SK-N-SH treated with all-trans-retinoic acid at 6 μM for 48 hours (cell line): ENCODE results near the gene CREB3L2.

ENCODE experiments used
- ATAC-seq: fragments of 200-7000 bp; cut with Tn5 transposase; 3 replicates; pipeline ENCODE4 v1.9.1; 2020; ENCODE audit warnings: mild to moderate bottlenecking, moderate library complexity
- ARNTL ChIP-seq: fragments of 450-650 bp; formaldehyde crosslinking; IDR thresholded peaks from 2 replicates; pipeline ENCODE4 v1.5.0; 2020; ENCODE audit warnings: low read depth, mild to moderate bottlenecking, moderate library complexity, borderline replicate concordance
- BACH2 ChIP-seq: fragments of 250-450 bp; sonication (Bioruptor Pico); IDR thresholded peaks from 2 replicates; pipeline ENCODE4 v1.9.0; 2021; ENCODE audit warnings: mild to moderate bottlenecking, borderline replicate concordance
- CREB5 ChIP-seq: fragments of 250-450 bp; sonication (Bioruptor Pico); IDR thresholded peaks from 2 replicates; pipeline ENCODE4 v1.5.1; 2020; ENCODE audit warnings: low read depth, mild to moderate bottlenecking, moderate library complexity
- CSDC2 ChIP-seq: fragments of 250-450 bp; sonication (Bioruptor Pico); IDR thresholded peaks from 2 replicates; pipeline ENCODE4 v1.5.0; 2020; ENCODE audit warnings: mild to moderate bottlenecking, moderate library complexity
- CSRNP3 ChIP-seq: fragments of 250-450 bp; sonication (Bioruptor Pico); IDR thresholded peaks from 2 replicates; pipeline ENCODE4 v1.5.1; 2021; ENCODE audit warnings: mild to moderate bottlenecking, moderate library complexity
- ESRRG ChIP-seq: fragments of 250-450 bp; sonication (Bioruptor Pico); IDR thresholded peaks from 2 replicates; pipeline ENCODE4 v1.6.1; 2021; ENCODE audit warnings: mild to moderate bottlenecking
- GLIS3 ChIP-seq: fragments of 250-450 bp; sonication (Bioruptor Pico); IDR thresholded peaks from 2 replicates; pipeline ENCODE4 v1.5.0; 2020; ENCODE audit warnings: mild to moderate bottlenecking, moderate library complexity
- ISL1 ChIP-seq: fragments of 250-450 bp; sonication (Bioruptor Pico); IDR thresholded peaks from 2 replicates; pipeline ENCODE4 v2.1.2; 2022; ENCODE audit warnings: mild to moderate bottlenecking, moderate library complexity
- OSR1 ChIP-seq: fragments of 250-450 bp; sonication (Bioruptor Pico); IDR thresholded peaks from 2 replicates; pipeline ENCODE4 v1.8.0; 2022; ENCODE audit warnings: moderate library complexity, mild to moderate bottlenecking, inconsistent platforms
- PATZ1 ChIP-seq: fragments of 250-450 bp; sonication (Bioruptor Pico); IDR thresholded peaks from 2 replicates; pipeline ENCODE4 v1.8.0; 2020; ENCODE audit warnings: mild to moderate bottlenecking, moderate library complexity, borderline replicate concordance
- POU6F1 ChIP-seq: fragments of 250-450 bp; sonication (Bioruptor Pico); IDR thresholded peaks from 2 replicates; pipeline ENCODE4 v1.8.0; 2021; ENCODE audit warnings: low read depth, mild to moderate bottlenecking, moderate library complexity, borderline replicate concordance
- PPARA ChIP-seq: fragments of 250-450 bp; sonication (Bioruptor Pico); IDR thresholded peaks from 2 replicates; pipeline ENCODE4 v1.5.0; 2020; ENCODE audit warnings: mild to moderate bottlenecking, borderline replicate concordance
- RARB ChIP-seq: fragments of 250-450 bp; sonication (Bioruptor Pico); IDR thresholded peaks from 2 replicates; pipeline ENCODE4 v1.8.0; 2021; ENCODE audit warnings: mild to moderate bottlenecking, moderate library complexity
- SNAI2 ChIP-seq: fragments of 250-450 bp; sonication (Bioruptor Pico); IDR thresholded peaks from 2 replicates; pipeline ENCODE4 v1.5.0; 2020; ENCODE audit warnings: mild to moderate bottlenecking, moderate library complexity
- TCF4 ChIP-seq: fragments of 250-450 bp; sonication (Bioruptor Pico); IDR thresholded peaks from 2 replicates; pipeline ENCODE4 v1.8.0; 2021; ENCODE audit warnings: mild to moderate bottlenecking, moderate library complexity, borderline replicate concordance
- TOX ChIP-seq: fragments of 250-450 bp; sonication (Bioruptor Pico); IDR thresholded peaks from 2 replicates; pipeline ENCODE4 v1.8.0; 2021; ENCODE audit warnings: mild to moderate bottlenecking, moderate library complexity, borderline replicate concordance
- TSHZ2 ChIP-seq: fragments of 250-450 bp; sonication (Bioruptor Pico); IDR thresholded peaks from 2 replicates; pipeline ENCODE4 v1.5.0; 2020; ENCODE audit warnings: mild to moderate bottlenecking, moderate library complexity
- ZC3H10 ChIP-seq: fragments of 250-450 bp; sonication (Bioruptor Pico); IDR thresholded peaks from 2 replicates; pipeline ENCODE4 v1.5.1; 2021; ENCODE audit warnings: mild to moderate bottlenecking, moderate library complexity
- ZFP3 ChIP-seq: fragments of 250-450 bp; sonication (Bioruptor Pico); IDR thresholded peaks from 2 replicates; pipeline ENCODE4 v1.5.0; 2020; ENCODE audit warnings: mild to moderate bottlenecking, moderate library complexity
- ZFP30 ChIP-seq: fragments of 450-650 bp; formaldehyde crosslinking; IDR thresholded peaks from 2 replicates; pipeline ENCODE4 v1.5.0; 2022; ENCODE audit warnings: mild to moderate bottlenecking, moderate library complexity
- ZNF565 ChIP-seq: fragments of 450-650 bp; formaldehyde crosslinking; conservative IDR thresholded peaks from 2 replicates; pipeline ENCODE4 v1.5.0; 2020; ENCODE audit warnings: low read depth, mild to moderate bottlenecking, moderate library complexity
- ZNF8 ChIP-seq: fragments of 450-650 bp; formaldehyde crosslinking; IDR thresholded peaks from 2 replicates; pipeline ENCODE4 v1.5.0; 2020; ENCODE audit warnings: mild to moderate bottlenecking, moderate library complexity

Gene CREB3L2

GRCh38 chr7:137946011-137946410 lies 55.9 kb downstream of the CREB3L2 start:
- no peak for ATAC-seq
- TF ChIP-seq CREB5 (no peak), GLIS3 (CRISPR knock-in tag) (no peak), ARNTL (CRISPR knock-in tag) (no peak), TSHZ2 (CRISPR knock-in tag) (no peak), POU6F1 (CRISPR knock-in tag) (no peak), PATZ1 (CRISPR knock-in tag) (no peak), CSDC2 (CRISPR knock-in tag) (no peak), ZNF8 (CRISPR knock-in tag) (no peak), ZNF565 (no peak), ISL1 (CRISPR knock-in tag) (no peak), ZFP30 (CRISPR knock-in tag) (no peak), RARB (no peak), SNAI2 (CRISPR knock-in tag) (no peak), PPARA (no peak), TOX (CRISPR knock-in tag) (no peak), CSRNP3 (CRISPR knock-in tag) (no peak), ZFP3 (CRISPR knock-in tag) (no peak)

- TF ChIP-seq RARB (no peak), ZNF8 (CRISPR knock-in tag) (no peak), ARNTL (CRISPR knock-in tag) (no peak), OSR1 (CRISPR knock-in tag) (no peak)
- ATAC-seq, result no peak
These were observed 57.7 kb downstream of the CREB3L2 start for GRCh38 chr7:137944168-137944567.

- ATAC-seq, result no peak
- no peak for TF ChIP-seq GLIS3 (CRISPR knock-in tag)
- no peak for TF ChIP-seq ZFP3 (CRISPR knock-in tag)
- TF ChIP-seq ZC3H10 (CRISPR knock-in tag), result no peak
- no peak for TF ChIP-seq BACH2 (CRISPR knock-in tag)
- no peak for TF ChIP-seq CSRNP3 (CRISPR knock-in tag)
- TF ChIP-seq ZFP30 (CRISPR knock-in tag), result no peak
- TF ChIP-seq ISL1 (CRISPR knock-in tag), result no peak
- no peak for TF ChIP-seq CREB5
- no peak for TF ChIP-seq ZNF8 (CRISPR knock-in tag)
- no peak for TF ChIP-seq ESRRG (CRISPR knock-in tag)
- no peak for TF ChIP-seq TCF4 (CRISPR knock-in tag)
- no peak for TF ChIP-seq ARNTL (CRISPR knock-in tag)
- TF ChIP-seq, all 23 proteins: peak for 0
These were observed 58.7 kb downstream of the CREB3L2 start for GRCh38 chr7:137943132-137943551.
